ENCODE measurements around the gene ZNF771.

Gene ZNF771

DNA sequence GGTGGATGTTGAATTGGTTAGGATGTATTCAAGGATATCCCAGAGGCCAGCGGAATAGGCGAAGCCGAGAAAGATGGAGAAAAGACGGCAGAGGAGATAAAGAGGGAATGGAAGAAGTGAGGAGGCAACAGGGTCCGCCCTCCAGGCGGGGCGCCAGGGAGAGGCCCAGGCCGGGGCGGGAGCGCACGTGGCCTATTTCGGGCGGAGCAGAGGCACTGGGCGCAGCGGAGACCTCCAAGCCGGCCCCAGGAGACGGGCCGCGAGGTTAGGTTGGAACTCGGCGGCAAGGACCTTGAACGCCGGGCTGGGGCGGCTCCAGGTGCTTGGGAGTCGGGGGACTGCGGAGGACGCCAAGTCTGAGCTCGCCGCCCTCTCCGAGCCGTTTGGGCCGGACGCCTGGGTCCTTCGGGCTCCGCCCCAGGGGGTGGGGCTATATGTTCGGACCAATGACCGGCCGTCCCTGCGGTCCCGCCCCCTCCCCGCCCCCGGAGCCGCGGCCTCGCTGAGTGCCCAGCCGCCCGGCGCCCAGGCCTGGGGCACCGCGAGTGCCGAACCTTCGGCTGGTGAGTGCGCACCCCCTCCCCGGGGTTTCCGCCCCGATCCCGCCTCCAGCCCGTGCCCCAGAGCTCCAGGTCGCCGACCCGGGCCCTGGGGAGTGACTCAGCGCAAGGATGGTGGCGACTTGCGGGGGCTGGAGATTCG is at the start of gene ZNF771:
ZNF771 (plus strand) TSS at position 505 of the 702 bp plus-strand sequence. CDS start 448 bp downstream, outside the sequence.
- DNase-seq, result peak; percentile 92
- in situ Hi-C loops (cut with MboI; ENCODE audit: low pct_unique_long_range_greater_than_20kb, low sequenced_read_pairs), result loop anchor here (10.0 kb wide), 1 partner anchor 52 kb away; the partner anchor contains the start of gene CD2BP2

DNA sequence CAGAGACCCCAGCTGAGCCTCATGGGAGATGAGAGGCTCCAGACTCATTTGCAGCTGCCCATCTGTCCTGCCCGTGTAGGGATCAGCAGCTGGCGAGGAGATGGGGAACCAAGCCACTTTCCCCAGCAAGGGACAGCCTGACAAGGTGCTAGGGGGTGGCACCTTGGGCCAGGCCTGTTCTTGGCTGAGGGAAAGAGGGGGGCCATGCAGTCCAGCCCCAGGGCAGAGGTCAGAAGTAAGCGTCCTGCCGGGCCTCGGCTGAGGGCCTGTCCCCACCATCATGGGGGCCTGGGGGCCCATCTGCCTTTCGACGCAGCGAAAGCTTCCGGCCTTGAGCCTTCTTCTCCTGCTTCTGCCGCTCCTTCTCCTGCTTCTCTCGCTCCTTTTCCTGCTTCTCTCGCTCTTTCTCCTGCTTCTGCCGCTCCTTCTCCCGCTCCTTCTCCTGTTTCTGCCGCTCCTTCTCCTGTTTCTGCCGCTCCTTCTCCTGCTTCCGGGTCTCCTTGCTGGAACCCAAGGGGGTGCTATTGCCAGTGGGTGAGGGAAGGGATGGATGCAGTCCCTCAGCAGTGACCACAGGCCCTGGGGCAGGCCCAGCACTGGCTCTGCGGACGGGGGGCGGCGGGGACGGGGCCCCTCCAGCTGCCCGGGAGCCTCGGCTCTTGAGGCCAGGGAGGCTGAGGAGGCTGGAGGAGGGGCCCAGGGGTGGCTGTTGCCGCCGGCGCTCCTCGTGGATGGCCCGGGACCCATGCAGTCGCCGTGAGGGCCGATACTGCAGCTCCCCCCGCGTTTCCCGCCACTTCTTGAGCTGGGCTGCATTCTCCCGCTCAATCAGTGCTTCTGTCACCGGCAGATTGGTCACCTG is 49.5 kb upstream of the ZNF771 start:
- in situ Hi-C loops (cut with MboI; ENCODE audit: low pct_unique_long_range_greater_than_20kb, low sequenced_read_pairs), result loop anchor here (10.0 kb wide), 1 partner anchor 47 kb away; the partner anchor contains the start of gene ZNF771
- no peak for DNase-seq

DNA sequence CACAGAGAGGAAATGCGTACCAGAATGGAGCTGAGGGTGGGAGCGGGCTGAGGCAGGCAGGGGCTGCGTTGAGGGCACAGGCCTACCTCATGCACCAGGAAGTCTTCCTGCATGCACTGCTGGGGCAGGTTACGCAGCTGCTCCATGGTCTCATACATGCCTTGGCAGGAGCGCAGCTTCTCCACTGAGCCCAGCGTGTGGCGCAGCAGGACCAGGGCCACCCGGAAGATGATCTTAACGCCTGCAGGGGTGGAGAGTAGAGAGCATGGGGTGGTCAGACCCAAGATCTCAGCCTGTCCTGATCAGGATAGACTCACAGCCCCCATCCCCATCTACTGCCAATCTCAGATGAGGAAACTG is 48.8 kb upstream of the ZNF771 start:
- in situ Hi-C loops (cut with MboI; ENCODE audit: low pct_unique_long_range_greater_than_20kb, low sequenced_read_pairs), result loop anchor here (10.0 kb wide), 1 partner anchor 46 kb away; the partner anchor contains the start of gene ZNF771
- no peak for DNase-seq

DNA sequence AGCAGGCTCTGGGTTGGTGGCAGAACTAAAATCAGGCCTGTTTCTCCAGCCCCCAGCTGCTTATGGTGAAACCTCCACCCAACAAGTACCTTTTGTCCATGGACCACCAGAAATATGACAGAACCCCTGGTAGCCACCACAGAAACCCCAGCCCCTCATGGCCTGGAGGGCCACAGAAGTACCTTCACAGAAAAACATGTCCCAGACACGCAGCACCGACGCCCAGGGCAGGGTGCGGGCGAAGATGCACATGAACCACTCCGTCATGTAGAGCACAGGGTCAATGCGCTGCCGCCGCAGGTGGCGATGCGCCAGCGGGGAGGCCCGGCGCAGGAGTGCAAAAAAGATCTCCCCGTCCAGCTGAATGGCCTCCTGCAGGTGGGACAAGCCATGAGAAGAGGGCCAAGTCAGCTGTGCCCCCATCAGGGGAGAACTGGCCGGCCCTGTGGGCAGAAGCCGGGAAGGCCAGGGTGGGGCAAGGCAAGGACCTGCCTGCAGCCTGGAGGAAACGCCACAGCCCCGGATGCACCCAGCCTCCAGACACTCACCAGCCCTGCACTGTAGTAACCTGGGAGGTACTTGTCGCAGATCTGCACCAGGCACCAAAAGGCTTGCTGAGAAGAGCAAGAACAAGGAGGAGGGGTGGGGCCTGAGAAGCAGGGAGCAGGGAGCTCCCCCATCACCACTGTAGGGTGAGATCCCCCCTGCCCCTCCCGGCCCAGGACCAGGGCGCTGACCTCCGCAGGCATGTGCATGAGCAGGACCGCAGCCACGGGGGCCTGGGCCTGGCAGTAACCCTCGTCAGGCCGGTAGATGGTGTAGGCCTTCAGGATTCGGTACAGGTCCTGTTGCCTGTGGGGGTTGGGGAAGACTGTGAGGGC is 48.2 kb upstream of the ZNF771 start:
- in situ Hi-C loops (cut with MboI; ENCODE audit: low pct_unique_long_range_greater_than_20kb, low sequenced_read_pairs), result loop anchor here (10.0 kb wide), 1 partner anchor 46 kb away; the partner anchor contains the start of gene ZNF771
- no peak for DNase-seq

DNA sequence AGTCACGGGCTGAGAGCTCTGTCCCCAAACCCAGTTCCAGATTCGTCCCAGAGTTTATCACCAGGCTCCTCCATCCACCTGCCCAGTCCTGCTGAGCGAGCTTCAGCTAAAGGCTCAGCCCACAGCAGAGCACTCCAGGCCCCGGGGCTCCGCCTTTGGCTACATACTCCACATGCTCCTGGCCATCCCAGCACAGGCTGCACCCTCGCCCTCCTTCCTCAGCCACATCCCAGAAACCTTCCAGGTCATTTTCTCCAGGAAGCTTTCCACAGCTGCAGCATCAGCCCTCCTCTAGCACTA is 47.6 kb upstream of the ZNF771 start:
- DNase-seq, result no peak
- in situ Hi-C loops (cut with MboI; ENCODE audit: low pct_unique_long_range_greater_than_20kb, low sequenced_read_pairs), result loop anchor here (10.0 kb wide), 1 partner anchor 45 kb away; the partner anchor contains the start of gene ZNF771

DNA sequence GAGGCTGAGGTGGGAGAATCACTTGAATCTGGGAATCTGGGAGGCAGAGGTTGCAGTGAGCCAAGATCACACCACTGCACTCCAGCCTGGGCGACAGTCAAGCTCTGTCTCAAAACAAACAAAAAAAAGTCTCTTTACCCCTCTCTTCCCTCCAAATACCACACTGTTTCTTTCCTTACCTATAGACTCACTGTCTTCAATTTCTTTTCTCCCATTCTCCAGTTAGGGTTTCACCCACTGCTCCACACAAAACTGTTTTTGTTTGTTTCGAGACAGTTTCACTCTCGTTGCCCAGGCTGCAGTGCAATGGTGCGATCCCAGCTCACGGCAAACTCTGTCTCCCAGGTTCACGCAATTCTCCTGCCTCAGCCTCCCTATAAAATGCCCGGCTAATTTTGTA is 46.2 kb upstream of the ZNF771 start:
- in situ Hi-C loops (cut with MboI; ENCODE audit: low pct_unique_long_range_greater_than_20kb, low sequenced_read_pairs), result no loop called here
- no peak for DNase-seq

DNA sequence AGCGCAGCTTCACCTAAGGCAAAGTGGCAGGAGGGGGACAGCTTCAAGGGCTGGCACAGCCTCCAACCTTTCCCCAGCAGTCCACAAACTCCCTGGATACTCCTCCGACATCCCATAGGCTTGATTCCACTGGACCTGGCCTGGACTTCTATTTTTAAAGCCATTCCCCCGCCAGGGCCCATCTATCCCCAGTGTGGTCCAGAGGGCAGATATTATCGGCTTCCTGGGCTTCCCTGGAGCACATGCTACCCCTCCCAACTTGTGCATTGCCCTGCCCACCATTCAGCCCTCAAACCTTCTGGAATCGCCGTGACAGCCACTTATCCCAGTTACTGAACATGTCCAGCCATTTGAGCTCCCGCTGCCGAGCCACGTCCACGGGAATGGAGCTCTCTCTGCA is 42.2 kb upstream of the ZNF771 start:
- in situ Hi-C loops (cut with MboI; ENCODE audit: low pct_unique_long_range_greater_than_20kb, low sequenced_read_pairs), result no loop called here
- DNase-seq, result no peak

DNA sequence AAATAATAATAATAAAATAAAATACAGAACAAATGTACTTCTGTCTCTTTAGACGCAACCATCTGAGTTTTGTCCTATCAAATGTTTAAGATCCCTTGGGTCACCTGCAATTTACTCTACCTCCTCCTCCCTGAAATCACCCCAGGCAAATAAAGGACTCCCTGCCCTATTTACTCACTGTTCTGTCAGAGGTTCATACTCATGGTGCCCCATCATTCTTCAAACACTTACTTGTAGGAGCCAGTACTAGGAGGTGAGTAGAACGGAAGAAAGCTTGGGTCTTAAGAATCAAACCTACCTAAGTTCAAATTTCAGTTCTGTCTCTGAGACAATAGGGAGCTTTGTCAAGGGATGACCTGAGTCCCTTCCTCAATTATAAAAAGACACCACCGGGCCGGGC is 40.9 kb upstream of the ZNF771 start:
- no peak for DNase-seq
- in situ Hi-C loops (cut with MboI; ENCODE audit: low pct_unique_long_range_greater_than_20kb, low sequenced_read_pairs), result no loop called here

DNA sequence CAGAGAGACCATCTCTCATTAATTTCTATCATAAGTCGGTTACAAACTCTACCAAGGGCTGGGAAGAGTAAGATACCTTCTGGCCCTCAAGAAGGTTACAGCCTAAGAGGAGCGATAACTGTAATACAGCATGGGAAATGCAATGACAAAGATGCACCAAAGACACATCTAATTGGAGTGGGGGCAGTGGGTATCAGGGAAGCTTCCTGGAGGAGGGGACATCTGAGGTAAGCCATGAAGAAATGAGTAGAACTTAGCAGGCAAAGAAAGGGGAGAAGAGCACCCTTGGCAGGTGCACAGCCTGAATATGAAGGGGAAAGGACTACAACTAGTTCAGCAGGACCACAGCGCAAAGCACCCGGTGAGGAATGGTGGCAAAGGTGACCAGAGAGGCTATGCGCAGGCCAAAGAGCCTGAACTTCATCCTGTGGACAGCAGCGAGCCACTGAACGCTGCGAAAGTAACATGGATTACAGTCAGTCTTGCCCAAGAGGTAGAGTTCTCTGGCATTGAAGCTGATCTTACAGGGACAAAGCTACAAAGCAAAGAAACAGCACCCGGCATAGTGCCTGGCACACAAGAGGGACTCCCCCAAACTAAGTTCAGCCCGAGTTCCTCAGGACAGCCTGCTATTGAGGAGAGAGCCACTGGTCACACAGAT is 39.9 kb upstream of the ZNF771 start:
- in situ Hi-C loops (cut with MboI; ENCODE audit: low pct_unique_long_range_greater_than_20kb, low sequenced_read_pairs), result no loop called here
- no peak for DNase-seq

DNA sequence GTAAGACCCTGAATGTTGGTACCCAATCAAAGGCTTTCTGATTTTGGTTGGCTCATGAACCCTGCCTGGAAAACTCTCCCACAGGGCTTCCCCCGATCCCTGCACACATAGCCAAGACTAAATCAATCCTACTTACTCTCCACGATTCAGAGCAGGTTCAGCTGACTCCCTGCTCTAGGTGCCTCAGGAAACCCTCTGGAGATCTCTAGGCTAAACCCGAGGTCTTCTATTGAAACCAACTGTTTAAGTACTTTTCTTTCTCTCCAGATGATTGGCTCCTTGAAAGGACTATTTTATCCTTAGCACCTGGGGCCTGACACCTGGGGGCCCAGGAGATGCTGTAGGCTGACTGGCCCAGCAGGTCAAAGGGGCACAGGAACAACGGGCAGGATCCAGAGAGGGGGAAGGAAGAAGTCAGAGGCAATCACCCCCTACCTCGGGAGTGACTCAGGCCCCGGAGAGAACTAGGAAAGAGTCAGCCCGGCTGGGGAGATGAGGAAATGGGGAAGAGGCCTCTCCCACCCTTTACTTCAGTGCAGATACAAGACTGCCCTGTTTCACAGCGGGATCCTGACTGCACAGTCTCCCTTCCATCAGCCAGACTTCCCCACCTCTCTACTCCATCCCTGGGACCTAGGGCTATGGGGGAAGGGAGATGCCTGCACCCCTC is 39.1 kb upstream of the ZNF771 start:
- peak; percentile 68 for DNase-seq
- in situ Hi-C loops (cut with MboI; ENCODE audit: low pct_unique_long_range_greater_than_20kb, low sequenced_read_pairs), result no loop called here

DNA sequence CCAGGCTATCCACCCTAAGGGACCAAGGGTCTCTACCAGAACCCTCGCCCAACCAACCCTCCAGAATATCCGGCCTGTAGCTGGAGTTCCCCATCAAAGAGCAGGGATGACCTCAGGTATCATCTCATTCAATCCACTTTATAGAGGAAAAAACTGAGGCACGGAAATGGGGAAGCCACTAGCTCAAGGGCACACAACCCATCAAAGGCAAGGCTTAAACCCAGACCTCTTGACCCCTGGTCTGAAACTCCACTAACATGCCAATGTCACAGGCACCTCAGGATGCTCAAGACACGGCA is 38.7 kb upstream of the ZNF771 start:
- in situ Hi-C loops (cut with MboI; ENCODE audit: low pct_unique_long_range_greater_than_20kb, low sequenced_read_pairs), result no loop called here
- DNase-seq, result no peak

DNA sequence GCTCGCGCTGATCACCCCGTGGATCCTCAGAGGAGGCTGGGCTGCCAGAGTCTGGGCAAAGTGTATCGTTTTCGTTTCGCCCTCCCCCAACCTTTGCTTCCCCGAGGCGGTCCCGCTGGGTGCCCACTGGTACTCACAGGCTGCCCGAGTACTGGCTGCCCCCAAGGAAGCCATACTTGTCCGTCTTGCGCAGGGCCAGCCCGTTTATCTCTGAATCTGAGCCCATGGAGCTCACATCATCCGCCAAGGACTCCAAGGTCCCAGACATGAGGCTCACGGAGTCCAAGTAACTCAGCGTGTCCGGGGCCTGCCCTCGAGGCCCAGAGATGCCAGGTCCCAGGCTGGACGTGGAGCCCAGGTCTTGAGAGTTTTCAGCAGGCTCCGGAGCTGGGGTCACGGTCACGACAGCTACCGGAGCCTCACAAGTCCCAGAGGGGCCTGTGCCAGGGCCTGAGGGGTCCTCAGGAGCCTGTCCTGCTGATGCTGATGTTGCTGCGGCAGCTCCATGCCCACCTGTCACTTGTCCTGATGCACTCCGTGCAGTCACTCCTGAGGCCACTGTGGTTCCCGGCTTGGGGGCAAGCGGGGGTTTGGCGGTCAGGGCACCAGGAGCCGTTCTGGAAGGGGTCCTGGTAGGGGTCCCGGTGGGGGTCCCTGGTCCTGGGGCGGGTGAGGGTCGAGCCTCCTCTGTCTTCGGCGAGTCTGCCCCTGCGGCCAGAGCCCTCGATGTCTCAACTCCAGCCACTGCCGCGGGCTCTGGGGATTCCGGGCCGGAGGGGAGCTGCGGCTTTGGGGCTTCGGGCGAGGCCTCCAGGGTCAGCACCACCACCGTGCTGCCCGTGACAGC is 38.1 kb upstream of the ZNF771 start:
- DNase-seq, result no peak
- in situ Hi-C loops (cut with MboI; ENCODE audit: low pct_unique_long_range_greater_than_20kb, low sequenced_read_pairs), result no loop called here

DNA sequence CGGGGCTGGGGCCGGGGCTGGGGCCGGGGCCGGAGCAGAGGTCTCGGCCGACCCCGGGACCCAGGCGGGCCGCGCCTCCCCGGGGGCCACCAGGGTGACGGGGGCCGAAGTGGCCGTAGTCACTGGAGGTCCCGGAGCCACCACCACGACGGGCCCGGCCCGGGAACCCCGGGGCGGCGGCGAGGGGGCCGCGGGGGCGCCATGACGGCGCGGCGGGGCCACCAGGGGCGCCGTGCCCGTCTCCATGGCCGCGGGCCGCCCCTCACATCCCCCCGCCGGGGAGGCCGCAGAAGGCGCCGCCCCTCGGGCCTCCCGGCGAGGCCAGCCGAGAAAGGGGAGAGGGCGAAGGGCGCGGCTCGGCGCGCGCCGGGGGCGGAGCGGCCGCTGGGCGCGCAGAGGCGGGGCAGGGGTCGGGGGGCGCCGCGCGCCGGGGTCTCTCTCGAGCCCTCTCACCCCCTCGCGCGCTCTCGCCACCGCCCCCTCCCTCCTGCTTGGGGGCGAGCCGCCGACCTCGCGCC is 37.4 kb upstream of the ZNF771 start:
- in situ Hi-C loops (cut with MboI; ENCODE audit: low pct_unique_long_range_greater_than_20kb, low sequenced_read_pairs), result no loop called here
- no peak for DNase-seq

DNA sequence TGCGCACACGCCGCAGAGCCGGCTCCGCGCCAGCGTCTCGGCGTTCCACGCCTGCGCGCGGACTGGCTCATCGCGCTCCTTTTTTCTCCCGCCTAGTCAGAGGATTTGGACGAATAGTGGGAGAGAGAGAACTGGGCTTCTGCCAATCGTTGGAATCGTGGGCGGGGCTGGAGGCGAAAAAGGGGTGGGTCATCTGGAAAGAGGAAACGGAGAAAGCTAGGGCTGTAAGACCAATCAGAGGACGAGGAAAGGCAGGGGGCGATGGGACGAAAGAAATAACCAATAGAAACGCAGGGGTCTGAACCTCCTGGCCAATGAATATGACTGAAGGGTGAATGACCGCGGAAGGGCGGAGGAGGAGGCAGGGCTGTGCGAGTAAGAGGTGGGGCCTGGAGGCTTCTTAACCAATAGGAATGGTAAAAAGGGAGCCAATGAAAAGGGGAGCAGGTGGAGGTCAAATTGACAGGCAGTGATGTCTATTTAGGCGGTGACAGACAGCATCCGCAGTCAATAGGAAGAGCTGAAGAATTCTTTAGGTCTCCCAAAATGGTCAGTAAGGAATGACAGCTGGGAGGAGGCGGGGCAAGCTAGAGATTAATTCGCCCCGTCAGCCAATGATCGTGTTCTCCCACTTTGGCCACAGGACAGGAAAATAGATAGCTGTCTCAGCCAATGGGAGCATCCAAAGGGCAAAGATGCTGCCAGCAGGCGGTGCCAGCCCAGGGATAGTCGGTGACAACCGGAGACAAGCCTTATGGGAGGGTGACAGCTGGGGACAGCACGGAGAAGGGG is 36.8 kb upstream of the ZNF771 start, which contains the start of gene TBC1D10B:
TBC1D10B (minus strand) TSS at position 39 of the 792 bp plus-strand sequence. CDS start 311 bp downstream, outside the sequence.
- in situ Hi-C loops (cut with MboI; ENCODE audit: low pct_unique_long_range_greater_than_20kb, low sequenced_read_pairs), result no loop called here
- peak; percentile 100 for DNase-seq

DNA sequence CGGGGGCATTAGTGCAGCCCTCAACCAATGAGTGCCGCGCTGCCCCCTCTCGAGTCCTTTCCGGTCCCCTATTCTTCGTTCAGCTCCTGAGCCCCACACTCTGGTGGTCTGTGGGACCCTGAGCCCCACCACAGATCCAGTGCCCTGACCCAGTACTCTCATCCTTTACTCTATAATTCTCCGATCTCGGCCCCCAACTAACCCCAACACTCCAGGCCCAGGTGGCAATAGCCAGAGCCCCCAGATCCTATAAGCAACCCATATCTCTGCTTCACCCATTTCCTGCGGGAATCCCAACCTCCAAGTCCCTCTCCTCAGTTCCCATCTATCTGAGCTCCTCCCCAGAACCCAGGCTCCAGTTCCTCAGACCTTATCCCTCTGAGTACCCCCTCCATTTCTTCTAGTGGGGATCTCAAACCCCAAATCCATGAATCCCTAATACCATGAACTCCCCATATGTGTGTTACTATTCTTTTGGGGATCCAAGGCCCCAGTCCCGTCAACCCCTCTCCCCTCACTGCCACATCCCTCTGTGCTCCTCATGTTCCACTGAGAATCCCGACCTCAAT is 36.1 kb upstream of the ZNF771 start:
- in situ Hi-C loops (cut with MboI; ENCODE audit: low pct_unique_long_range_greater_than_20kb, low sequenced_read_pairs), result no loop called here
- DNase-seq, result no peak

DNA sequence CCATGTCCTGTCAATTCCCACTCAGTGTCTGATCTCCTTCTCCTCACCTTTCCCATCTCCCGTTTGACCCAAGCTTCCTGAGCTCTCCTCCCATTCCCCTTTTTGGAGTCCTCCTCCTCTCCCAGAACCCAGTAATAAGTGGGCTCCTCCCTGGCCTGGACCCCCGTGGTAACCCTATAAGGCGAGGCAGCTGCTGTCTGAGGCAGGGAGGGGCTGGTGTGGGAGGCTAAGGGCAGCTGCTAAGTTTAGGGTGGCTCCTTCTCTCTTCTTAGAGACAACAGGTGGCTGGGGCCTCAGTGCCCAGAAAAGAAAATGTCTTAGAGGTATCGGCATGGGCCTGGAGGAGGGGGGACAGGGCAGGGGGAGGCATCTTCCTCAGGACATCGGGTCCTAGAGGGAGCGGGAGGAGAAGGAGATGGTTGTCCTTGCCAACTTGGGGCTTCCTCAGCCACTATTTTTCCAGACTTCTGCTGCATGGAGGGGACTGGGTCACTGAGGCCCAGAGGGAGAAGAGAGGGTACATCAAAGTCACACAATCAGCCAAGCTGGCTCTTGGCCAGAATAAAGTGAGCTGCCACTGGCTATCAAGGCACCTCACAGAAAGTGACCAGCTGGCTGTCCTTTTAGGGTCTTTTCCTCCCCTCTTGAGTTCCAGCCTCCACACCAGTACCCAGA is 35.2 kb upstream of the ZNF771 start:
- no peak for DNase-seq
- in situ Hi-C loops (cut with MboI; ENCODE audit: low pct_unique_long_range_greater_than_20kb, low sequenced_read_pairs), result no loop called here

Measured in KBM-7 (cell line).